Activated CD4-positive, alpha-beta T cell treated with anti-CD3 and anti-CD28 coated beads, Interleukin-2, amount 50 U/mL, for 16 hours (primary cell): Measurements from ENCODE around the gene SLC35C1.
"Not testable (repeated sequence)": the region's sequence is repeated elsewhere in the genome, so short reads cannot be mapped to it uniquely, and the experiment has no call there.

Source experiments
- DNase-seq: peaks from one replicate; pipeline ENCODE4 v3.0.0-alpha.2; 2020

The SLC35C1 gene

DNA sequence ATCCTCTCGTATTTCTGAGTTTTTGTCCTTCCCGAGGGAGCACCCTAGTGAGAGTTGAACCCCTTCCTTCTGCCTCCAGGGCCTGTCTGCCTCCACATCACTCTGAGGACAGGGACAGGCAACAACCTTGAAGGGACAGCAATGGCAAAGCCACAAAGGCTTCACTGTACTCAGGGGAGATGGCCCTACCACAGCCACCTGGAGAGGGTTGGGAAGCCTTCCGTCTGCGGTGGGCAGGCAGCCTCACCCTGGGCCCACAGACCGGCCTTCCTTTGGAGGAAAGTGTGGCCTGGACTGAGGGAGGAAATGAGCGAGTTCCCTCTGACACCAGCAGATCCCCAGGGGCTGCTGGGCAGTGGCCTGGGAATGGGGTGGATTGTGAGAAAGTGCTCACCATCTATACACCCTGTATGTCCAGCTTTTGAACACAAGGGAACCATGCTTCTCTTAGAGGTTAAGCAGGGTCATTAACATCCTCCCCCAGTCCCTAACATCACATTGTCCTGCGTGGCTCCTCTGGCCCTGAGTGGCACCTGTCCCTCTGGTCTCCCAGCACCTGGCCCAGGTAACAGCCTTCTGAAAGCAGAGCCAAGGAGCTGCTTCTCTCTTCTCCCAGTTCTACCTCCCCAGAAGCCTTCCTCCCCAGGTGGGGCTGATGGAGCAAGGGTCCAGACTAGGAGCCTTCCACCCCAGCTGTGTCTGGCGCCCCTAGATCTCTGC lies 6.8 kb downstream of the SLC35C1 start:
- DNase-seq: no peak

DNA sequence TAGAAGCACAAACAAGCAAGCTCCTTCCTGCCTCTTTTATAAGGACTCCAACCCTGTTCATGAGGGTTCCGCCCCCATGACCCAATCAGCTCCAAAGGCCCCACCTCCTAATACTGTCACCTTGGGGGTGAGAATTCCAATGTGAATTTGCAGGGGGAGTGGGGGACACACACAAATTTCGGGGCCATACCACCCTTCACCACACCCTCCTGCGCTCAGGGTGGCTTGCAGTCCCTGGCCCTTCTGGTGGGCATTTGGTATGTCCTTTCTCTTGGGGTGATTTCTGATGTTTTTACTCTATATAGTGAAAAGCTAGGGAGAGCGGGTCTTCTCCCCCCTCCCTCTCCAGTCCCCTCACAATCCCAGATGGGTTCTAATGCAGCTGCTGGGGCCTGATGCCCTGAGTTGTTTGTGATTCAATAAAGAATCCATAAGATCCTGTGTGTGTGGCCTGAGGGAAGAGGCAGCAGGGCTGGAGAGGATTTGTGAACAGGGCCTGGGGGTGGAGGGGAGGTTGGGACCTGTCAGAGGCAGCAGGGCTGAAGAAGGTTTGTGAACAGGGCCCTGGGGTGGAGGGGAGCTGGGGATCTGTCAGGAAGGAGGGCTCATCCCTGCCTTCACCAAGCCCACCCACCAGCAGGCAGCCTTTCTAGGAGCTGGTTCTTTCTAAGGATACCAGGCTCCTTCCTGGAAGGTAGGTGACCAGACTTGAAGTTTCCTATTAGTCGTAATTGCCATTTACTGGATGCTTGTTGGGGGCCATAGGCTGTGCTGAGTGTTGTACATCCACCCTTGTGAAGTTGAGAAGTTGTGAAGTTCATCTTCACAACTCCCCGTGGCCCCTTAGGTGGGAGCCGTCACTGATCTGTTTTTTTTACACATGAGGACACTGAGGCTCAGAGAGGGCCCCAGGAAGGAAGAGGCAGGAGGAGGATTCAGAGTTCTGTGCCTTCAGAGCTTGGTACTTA lies 7.9 kb downstream of the SLC35C1 start:
- DNase-seq: no peak

DNA sequence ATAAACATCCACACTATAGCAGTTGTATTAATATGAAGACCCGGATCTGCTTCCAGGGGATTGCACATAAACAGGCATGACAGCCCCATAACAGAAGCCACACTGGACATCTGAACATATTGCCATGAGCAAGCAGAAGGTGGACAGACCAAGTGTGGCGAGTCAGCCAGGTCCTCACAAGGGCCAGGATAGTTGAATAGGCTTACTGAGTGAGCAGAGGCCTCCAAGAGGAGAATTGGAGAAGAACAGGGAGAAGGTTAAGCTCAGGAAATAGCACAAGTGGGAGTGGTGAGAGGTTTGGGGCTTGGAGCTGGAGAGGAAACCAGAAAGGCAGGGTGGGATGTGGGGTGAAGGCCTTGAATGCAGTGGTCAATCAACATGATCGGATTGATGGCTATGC lies 10.8 kb downstream of the SLC35C1 start:
- DNase-seq: no peak

DNA sequence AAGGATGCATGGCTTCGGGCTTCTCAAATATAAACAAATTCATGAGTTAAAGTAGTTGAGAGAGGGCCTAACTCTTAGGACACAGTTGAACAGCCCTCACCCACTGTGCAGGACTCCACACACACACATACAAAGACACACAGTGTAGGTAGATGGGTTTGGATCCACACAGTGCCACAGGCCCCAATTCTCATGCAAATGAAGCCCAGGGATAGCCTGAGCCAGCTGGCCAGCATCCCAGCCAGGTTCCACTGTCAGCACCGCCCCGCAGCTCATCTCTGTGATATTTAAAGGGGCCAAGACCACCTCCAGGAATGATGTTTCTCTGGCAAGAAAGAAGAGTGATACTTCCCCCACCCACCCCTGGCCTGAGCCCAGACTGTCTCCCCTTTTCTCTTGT lies 11.7 kb downstream of the SLC35C1 start:
- no peak for DNase-seq

DNA sequence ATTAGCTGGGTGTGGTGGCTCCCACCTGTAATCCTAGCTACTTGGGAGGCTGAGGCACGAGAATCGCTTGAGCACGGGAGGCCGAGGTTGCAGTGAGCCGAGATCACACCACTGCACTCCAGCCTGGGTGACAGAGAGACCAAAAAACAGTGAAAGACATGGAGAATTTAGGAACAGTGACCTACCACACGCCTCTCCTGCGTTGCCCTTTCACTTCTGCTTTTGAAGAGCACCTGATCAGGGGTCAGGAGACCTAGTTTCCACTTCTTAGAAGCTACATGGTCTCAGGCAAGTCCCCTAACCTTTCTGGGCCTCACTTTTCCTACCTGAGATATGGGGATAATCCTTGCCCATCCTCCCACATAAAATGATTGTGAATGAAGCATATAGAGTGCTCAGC lies 12.2 kb downstream of the SLC35C1 start:
- DNase-seq: no peak

DNA sequence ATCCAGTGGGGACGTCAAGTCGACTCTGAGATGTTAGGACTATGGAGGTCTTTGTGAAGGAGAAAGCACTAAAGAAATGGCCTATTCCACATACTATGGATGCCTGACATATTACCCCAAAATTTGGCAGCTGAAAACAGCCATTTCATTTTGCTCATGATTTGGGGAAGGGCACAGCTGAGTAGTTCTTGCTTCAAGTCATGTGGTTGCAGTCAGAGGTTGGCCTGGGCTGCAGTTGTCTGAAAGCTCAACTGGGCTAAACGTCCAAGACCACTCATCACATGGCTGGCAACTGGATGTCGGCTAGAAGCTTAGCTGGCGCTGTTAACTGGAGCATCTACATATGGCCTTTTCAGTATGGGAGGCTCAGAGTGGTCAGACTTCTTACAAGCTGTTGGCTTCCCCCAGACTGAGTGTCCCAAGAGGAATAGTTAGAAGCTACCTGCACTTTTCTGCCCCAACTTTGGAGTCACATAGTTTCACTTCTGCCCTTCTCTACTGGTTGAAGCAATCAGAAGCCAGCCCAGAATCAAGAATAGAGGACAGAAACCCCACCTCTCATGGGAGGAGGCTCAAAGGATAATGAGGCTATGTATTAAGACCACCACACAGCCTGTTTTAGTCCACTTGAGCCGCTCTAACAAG lies 14.1 kb downstream of the SLC35C1 start:
- no peak for DNase-seq

DNA sequence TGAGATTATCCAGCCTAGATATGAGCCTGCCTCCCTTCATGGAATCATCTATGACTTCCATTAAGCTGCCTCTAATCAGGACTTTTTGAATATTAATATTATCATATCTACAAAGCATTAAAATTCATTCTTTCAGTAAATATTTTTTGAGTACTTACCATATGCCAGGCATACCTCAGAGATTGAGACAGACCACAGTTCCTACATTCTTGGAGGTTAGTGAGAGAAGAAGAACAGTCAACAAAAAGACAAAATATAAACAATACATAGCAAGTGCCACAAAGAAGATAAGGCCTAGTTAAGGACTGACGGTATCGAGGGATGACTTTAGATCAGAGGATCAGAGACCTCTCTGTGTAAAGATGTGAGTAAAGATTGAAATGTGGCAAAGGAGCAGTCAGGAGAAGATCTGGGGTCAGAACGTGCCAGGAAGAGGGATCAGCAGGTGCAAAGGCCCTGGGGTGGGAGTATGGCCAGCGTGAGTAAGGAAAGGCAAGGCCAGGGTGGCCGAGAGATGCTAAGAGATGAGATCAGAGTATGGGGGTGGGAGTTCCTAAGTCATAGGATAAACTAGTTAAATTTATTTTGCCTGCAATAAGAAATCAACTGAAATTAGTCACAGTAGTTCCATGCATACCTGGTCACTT lies 15.4 kb downstream of the SLC35C1 start:
- no peak for DNase-seq

DNA sequence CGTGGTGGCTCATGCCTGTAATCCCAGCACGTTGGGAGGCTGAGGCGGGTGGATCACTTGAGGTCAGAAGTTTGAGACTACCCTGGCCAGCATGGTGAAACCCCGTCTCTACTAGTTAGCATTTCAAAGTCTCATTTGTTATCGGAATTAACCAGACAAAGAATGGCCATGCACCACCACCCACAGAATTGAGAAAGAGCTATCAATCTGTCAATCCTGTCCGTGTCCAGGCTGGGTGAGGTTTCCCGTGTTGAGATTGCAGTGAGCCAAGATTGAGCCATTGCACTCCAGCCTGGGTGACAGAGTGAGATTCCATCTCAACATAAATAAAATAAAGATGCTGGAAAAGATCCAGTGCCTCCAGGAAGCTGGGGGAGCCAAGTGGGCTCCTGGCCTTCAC lies 21.5 kb downstream of the SLC35C1 start:
- not testable (repeated sequence) for DNase-seq

DNA sequence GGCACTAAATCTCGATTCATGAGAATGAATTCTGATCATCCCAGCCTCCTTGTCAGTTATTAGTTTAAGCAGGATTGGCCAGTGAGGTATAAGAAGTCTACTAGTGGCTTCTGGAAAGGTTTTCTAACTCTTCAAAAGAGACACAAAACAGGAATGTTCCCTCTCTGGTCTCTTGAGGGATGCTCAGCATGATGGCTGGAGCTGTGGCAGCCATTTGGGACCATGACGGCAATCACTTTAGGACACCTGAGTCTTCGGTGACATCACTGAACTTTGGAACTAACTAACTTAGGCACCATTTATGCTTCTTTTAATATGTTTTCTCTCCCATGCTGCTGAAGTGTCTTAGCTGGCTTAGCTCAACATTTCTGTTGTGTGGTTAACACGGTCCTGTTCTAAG lies 22.2 kb downstream of the SLC35C1 start:
- no peak for DNase-seq

DNA sequence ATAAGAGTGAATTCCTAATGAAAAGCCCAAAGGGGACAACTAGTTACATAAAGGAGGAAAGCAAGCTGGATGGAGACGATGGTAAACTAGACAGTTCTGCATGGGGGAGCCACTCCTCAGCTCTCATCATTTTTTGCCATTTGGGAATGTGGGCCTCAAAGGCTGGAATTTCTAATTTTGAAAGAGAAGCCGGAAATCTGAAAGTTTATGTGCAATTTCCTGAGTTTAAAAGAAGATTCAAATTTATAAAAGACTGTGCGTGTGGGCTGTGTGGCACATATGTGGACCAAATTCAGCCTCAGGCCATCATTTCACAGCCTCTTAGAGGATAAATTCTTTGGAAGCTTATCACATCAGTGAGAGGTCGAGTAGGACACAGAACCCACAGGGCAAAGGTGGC lies 24.0 kb downstream of the SLC35C1 start:
- no peak for DNase-seq

DNA sequence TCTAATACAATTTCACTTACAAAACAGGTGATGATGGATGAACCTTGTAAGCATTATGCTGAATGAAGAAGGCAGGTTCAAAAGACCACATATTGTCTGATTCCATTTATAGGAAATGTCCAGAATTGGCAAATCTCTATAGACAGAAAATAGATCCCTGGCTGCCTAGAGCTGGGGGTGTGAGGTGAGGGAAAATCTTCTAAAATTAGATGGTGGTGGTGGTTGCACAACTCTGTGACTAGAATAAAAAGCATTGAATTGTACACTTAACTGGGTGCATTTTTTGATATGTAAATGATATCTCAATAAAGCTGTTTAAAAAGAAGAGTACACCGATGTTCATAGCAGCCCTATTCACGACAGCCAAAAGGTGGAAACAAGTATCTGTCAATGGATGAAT lies 25.6 kb downstream of the SLC35C1 start:
- DNase-seq: no peak

DNA sequence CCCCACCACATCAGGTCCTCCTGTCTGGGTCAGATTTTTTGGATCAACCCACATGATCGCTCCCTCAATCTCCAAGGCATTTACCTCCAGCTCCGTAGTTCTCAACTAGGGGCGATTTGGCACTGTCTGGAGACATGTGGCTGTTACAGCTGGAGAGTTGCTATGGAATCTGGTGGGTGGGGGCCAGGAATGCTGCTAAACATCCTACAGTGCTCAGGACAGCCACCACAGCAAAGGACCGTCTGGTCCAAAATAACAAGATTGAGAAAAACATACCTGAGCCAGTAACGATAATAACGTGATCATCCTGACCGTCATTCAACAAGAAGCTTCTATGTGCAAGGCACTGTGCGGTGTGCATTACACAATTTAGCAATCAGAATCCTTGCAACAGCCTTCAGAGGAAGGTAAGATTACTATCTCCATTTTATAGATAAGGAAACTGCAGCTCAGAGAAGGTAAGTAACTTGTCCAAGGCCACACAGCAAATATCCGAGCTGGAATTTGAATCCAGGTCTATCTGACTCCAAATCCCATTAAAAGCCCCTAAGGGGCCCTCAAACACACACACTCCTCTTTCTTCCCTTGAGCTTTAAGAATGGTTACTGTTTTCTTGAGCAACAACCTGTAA lies 28.0 kb downstream of the SLC35C1 start:
- DNase-seq: no peak

DNA sequence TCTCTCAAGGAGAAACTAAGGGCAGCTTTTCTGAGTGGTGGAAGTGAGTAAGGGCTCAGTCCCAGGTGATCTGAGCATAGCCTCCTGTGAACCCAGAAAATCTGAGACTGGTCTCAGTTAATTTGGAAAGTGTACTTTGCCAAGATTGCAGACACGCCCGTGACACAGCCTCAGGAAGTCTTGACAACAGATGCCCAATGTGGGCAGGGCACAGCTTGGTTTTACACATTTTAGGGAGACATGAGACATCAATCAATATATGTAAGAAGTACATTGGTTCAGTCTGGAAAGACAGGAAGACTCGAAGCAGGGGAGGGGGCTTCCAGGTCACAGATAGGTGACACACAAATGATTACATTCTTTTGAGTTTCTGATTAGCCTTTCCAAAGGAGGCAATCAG lies 28.8 kb downstream of the SLC35C1 start:
- DNase-seq: no peak

DNA sequence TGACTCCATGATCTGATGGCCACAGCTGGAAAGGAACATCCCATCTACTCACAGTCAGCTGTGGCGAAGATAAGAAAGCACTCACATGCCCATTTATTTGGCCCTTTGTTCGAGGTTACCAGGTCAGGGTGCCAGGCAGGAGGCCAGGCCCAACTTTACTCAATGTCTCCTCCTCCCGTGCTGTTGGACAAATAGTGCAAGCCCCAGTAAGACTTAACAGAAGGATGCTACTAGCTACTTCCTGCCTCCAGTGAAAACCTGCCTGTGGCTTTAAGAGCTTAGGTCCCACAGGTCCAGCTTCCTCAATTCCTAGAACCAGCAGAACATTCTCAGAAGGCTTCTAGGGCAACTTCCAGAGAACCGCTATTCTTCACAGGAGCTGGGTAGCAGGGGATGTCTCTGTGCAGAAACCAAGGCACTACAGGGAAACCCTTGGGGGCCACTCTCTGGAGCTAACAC lies 29.4 kb downstream of the SLC35C1 start:
- peak; percentile 83 for DNase-seq

DNA sequence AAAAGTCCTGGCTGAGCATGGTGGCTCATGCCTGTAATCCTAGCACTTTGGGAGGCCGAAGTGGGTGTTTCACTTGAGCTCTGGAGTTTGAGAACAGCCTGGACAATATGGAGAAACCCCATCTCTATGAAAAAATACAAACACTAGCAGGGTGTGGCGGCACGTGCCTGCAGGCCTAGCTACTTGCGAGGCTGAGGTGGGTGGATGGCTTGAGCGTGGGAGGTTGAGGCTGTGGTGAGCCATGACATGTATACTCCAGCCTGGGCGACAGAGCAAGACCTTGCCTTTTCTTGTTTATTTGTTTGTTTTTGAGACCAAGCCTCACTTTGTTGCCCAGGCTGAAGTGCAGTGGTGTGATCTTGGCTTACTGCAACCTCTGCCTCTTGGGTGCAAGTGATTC lies 34.3 kb downstream of the SLC35C1 start:
- no peak for DNase-seq

DNA sequence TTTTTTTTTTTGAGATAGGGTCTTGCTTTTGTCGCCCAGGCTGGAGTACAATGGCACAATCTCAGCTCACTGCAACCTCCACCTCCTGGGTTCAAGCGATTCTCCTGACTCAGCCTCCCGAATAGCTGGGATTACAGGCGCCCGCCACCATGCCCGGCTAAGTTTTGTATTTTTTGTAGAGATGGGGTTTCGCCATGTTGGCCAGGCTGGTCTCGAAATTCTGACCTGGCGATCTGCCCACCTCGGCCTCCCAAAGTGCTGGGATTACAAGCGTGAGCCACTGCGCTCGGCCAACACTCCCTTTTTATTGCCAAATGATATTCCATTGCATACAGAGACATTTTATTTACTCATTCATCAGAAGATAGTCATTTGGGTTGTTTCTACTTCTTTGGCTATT lies 35.3 kb downstream of the SLC35C1 start:
- not testable (repeated sequence) for DNase-seq

DNA sequence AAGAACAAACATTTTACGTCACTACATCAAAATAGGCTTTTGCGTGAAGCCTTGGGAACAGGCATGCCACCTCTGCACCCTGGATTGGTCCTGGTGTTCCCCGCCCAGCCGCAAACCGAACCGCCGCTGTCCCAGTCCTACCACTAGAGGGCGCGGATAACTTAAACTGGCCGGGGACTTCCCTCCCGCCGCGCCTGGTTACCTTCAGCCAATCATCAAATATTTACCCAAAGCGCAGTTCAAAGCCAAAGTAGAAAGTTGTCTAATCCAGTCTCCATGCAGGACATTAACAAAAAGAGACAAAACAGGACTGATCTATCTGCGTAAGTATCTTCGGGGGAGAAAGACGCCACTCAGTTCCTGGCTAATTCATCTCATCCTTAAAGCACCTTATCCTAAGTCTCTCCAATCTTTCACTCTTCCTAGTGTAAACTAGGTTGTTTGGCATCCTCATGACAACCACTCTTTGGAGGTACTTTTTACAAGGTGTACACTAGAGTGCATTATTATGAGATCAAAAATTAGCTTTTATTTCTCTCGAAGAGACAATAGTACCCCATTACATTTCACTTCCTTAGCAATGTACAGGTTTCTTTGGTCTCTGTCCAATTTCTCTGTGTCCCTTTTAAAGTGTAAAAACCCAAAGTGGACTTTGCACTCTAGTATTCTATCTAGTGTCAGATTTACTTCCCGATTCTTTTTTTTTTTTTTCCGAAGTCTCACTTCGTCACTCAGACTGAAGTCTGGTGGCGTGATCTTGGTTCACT lies 38.4 kb downstream of the SLC35C1 start:
- DNase-seq: peak; percentile 90

DNA sequence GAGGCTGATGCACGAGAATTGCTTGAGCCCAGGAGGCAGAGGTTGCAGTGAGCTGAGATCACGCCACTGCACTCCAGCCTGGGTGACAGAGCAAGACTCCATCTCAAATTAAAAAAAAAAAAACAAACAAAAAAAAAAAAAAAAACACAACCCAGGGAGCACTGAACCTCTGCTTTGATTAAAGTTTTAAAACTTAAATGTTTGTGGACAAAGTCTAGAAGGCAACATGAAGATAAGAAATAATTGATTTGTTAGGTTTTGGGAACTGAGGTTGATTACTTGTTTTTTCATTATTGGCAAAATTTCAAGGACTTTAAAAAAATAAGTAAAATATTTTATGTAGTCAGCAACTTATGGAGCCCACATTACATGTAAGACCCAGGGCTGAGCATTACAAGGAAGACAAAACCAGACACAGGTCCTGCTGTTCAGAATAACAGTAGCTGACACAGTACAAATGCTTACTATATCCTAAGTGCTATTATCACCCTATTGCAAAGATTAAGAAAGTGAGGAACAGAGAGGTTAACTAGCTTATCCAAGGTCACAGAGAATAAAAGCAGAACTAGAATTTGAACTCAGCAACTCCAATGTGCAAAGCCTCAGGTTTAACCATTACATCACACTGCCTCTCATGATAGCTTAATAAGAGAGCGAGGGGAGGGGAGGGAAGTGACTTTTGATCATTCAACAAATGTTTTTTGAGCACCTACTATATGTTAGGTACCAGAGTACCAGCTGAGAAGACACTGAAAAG lies 40.1 kb downstream of the SLC35C1 start:
- DNase-seq: no peak

DNA sequence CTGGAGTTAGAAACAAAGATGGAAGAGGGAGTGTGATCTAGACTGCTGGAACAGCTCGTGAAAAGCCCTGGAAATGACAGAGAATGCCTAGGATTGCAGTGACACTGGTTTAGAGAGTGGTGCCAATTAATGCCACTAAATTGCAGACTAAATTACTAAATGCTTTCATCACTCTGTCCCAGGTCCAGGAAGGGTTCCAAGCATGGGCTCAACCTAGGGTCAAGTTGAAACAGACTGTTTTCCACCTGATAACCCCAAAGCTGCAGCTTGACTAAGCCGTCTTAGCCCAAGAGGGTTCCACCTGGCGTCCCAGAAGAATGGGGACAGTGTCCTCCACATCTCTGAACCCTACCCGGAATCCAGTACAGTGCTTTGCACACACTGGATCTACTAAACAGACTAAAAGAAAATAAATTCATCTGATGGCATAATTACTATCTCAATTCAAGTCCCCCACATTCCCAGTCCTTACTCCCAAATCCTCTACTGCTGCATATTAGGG lies 41.3 kb downstream of the SLC35C1 start:
- no peak for DNase-seq
